Peyer's patch (tissue), 4 donors: ENCODE results near the gene AQP12A. TPM values are rescaled to one million over a fixed set of nuclear protein-coding genes. Genes with fewer than 3 reads are reported as not detected.
A peak's percentile ranks its signal among the peaks of the same experiment; 100 is the strongest.

Experiments
- DNase-seq, 3 donors: peaks; one replicate each; pipeline ENCODE4 v3.0.0-alpha.2; 2017 to 2019
- H3K27ac ChIP-seq, 4 donors: fragments of 200-600 bp; sonication (generic); one replicate each; pipeline ENCODE4 v1.5.1; 2016 to 2019
- H3K27me3 ChIP-seq, 2 donors: fragments of 200-600 bp; sonication (generic); one replicate each; pipeline ENCODE4 v1.5.1; 2019
- H3K36me3 ChIP-seq, 3 donors: fragments of 200-600 bp; sonication (generic); one replicate each; pipeline ENCODE4 v1.5.1; 2016 to 2019
- H3K4me1 ChIP-seq, 4 donors: fragments of 200-600 bp; sonication (generic); one replicate each; pipeline ENCODE4 v1.5.1; 2016 to 2019
- H3K4me3 ChIP-seq, 4 donors: fragments of 200-600 bp; sonication (generic); 1 replicate in 3 of 4; 2 replicates in 1 of 4; pipeline ENCODE4 v1.5.1; 2016 to 2019; ENCODE audit warnings: mild to moderate bottlenecking in 1 of 4
- H3K9me3 ChIP-seq, 4 donors: fragments of 200-600 bp; sonication (generic); one replicate each; pipeline ENCODE4 v1.5.1; 2016 to 2019; ENCODE audit warnings: mild to moderate bottlenecking in 1 of 4
- CTCF ChIP-seq, 6 experiments: fragments of 450-650 bp in 4 of 6; fragments of 200-600 bp in 2 of 6; sonication (generic) in 1 of 6; IDR thresholded peaks; one replicate each; pipeline ENCODE4 v1.5.1; 2017 to 2019; ENCODE audit warnings: antibody characterized with exemption in 6 of 6, mild to moderate bottlenecking in 3 of 6, moderate library complexity in 1 of 6
- POLR2A ChIP-seq, 2 donors: fragments of 450-650 bp; IDR thresholded peaks; one replicate each; pipeline ENCODE4 v1.5.1; 2017; ENCODE audit warnings: antibody characterized with exemption in 2 of 2, mild to moderate bottlenecking in 2 of 2, moderate library complexity in 2 of 2
- total RNA-seq, 4 donors: library from RNA; depleted of rRNA; stranded (reverse); fragments of >200 nt; gene quantifications; one replicate each; pipeline ENCODE4 v1.1.0, GENCODE V29; 2016

The AQP12A gene
- total RNA-seq, 4 donors from 2014 or later, result 9.2 TPM; not detected in 3

- Histone ChIP-seq H3K27ac (no peak overlapping the region), H3K4me3 (no peak overlapping the region), H3K27me3 (no peaks in the 10 kb centered on the region), H3K4me1 (no peaks in the 10 kb centered on the region), H3K36me3 (no peaks in the 10 kb centered on the region), H3K9me3 (no peaks in the 10 kb centered on the region)
- TF ChIP-seq POLR2A (IDR thresholded peaks at IDR 0.05) (no peak), CTCF (IDR thresholded peaks at IDR 0.05) (no peak)
- no peak for DNase-seq
Observed at GRCh38 chr2:240644171-240644651, 47.5 kb upstream of the AQP12A start.

GRCh38 chr2:240644859-240645301, 46.8 kb upstream of the AQP12A start:
- peak in 1 of 3 donors; percentile 2 for DNase-seq
- H3K27me3 ChIP-seq, result no peaks in the 10 kb centered on the region
- H3K9me3 ChIP-seq, result no peaks in the 10 kb centered on the region
- no peaks in the 10 kb centered on the region for H3K36me3 ChIP-seq
- H3K4me1 ChIP-seq, result no peaks in the 10 kb centered on the region
- no peak overlapping the region for H3K4me3 ChIP-seq
- H3K27ac ChIP-seq, result no peak overlapping the region
- TF ChIP-seq POLR2A (IDR thresholded peaks at IDR 0.05), result no peak
- TF ChIP-seq CTCF (IDR thresholded peaks at IDR 0.05), result no peak

GRCh38 chr2:240645346-240645745, 46.3 kb upstream of the AQP12A start:
- DNase-seq, result peak in 1 of 3 donors; percentile 11
- no peak overlapping the region for H3K27ac ChIP-seq
- H3K36me3 ChIP-seq, result no peaks in the 10 kb centered on the region
- no peaks in the 10 kb centered on the region for H3K9me3 ChIP-seq
- H3K4me1 ChIP-seq, result no peaks in the 10 kb centered on the region
- H3K27me3 ChIP-seq, result no peaks in the 10 kb centered on the region
- H3K4me3 ChIP-seq, result no peak overlapping the region
- no peak for TF ChIP-seq POLR2A (IDR thresholded peaks at IDR 0.05)
- no peak for TF ChIP-seq CTCF (IDR thresholded peaks at IDR 0.05)

- Histone ChIP-seq H3K4me1 (no peaks in the 10 kb centered on the region), H3K36me3 (no peaks in the 10 kb centered on the region), H3K9me3 (no peaks in the 10 kb centered on the region), H3K4me3 (no peak overlapping the region), H3K27me3 (no peaks in the 10 kb centered on the region), H3K27ac (no peak overlapping the region)
- DNase-seq, result peak in 1 of 3 donors; percentile 6
- no peak for TF ChIP-seq POLR2A (IDR thresholded peaks at IDR 0.05)
- TF ChIP-seq CTCF (IDR thresholded peaks at IDR 0.05), result no peak
Observed at GRCh38 chr2:240645801-240646175, 45.9 kb upstream of the AQP12A start.

- no peaks in the 10 kb centered on the region for H3K4me1 ChIP-seq
- no peaks in the 10 kb centered on the region for H3K36me3 ChIP-seq
- TF ChIP-seq CTCF (IDR thresholded peaks at IDR 0.05) (no peak), POLR2A (IDR thresholded peaks at IDR 0.05) (no peak)
- no peak overlapping the region for H3K4me3 ChIP-seq
- H3K27me3 ChIP-seq, result no peaks in the 10 kb centered on the region
- DNase-seq, result peak in 1 of 3 donors; percentile 12
- H3K9me3 ChIP-seq, result no peaks in the 10 kb centered on the region
- H3K27ac ChIP-seq, result no peak overlapping the region
Observed at GRCh38 chr2:240646176-240646899, 45.3 kb upstream of the AQP12A start.
